ENCODE measurements around the gene ZNF439. TPM values are rescaled to one million over a fixed set of nuclear protein-coding genes. Genes with fewer than 3 reads are reported as not detected.
A peak's percentile ranks its signal among the peaks of the same experiment; 100 is the strongest.
"Not testable (repeated sequence)": the region's sequence is repeated elsewhere in the genome, so short reads cannot be mapped to it uniquely, and the experiment has no call there.

The ZNF439 gene
- total and polyA plus RNA-seq, 3 donors from 2014 or later, result 5.9 to 20.1 (median 17.1) TPM

GRCh38 chr19:11833541-11833940, 15.0 kb upstream of the ZNF439 start:
- Histone ChIP-seq H3K4me1 (no peaks in the 10 kb centered on the region), H3K27ac (no peak overlapping the region), H3K9me3 (no peaks in the 10 kb centered on the region), H3K36me3 (ENCODE audit: low read depth, missing control alignments) (no peaks in the 10 kb centered on the region), H3K27me3 (no peaks in the 10 kb centered on the region), H3K4me3 (no peak overlapping the region)
- 95 to 98% methylated on average over 2 of the region's 2 CpGs for WGBS, 2 donors
- intact Hi-C loops (cut with DNase I; ENCODE audit: low total_unique reads), result no loop called here
- TF ChIP-seq, protein P1, sequence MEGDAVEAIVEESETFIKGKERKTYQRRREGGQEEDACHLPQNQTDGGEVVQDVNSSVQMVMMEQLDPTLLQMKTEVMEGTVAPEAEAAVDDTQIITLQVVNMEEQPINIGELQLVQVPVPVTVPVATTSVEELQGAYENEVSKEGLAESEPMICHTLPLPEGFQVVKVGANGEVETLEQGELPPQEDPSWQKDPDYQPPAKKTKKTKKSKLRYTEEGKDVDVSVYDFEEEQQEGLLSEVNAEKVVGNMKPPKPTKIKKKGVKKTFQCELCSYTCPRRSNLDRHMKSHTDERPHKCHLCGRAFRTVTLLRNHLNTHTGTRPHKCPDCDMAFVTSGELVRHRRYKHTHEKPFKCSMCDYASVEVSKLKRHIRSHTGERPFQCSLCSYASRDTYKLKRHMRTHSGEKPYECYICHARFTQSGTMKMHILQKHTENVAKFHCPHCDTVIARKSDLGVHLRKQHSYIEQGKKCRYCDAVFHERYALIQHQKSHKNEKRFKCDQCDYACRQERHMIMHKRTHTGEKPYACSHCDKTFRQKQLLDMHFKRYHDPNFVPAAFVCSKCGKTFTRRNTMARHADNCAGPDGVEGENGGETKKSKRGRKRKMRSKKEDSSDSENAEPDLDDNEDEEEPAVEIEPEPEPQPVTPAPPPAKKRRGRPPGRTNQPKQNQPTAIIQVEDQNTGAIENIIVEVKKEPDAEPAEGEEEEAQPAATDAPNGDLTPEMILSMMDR (IDR thresholded peaks at IDR 0.05), result no peak
- no peak for TF ChIP-seq POLR2A (IDR thresholded peaks at IDR 0.05)
- no peak for DNase-seq

DNA sequence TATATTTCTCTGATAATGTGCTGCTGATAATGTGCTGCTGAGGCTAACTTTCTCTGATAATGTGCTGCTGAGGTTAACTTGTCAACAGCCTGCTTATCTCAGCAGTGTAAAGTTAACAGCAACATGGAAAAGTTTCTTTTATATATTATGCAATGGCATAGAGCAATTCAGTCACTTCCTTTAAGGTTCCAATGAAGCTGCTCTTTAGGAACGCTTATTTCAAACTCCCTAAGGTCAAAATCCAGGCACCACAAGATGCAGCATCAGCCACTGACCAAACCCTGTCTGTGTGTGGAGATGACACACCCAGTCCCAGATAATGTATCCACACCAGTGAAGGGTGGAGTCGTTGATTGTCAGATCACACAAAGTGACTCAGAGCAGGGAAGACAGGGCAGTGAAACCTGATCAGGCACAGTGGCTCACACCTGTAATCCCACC, 12.9 kb upstream of the ZNF439 start:
- intact Hi-C loops (cut with DNase I; ENCODE audit: low total_unique reads); H3K27me3 ChIP-seq; H3K36me3 ChIP-seq (ENCODE audit: low read depth, missing control alignments); DNase-seq; H3K27ac ChIP-seq; H3K4me3 ChIP-seq; H3K4me1 ChIP-seq; H3K9me3 ChIP-seq: not testable (repeated sequence)
- 67 to 75% methylated on average over 2 of the region's 2 CpGs for WGBS, 2 donors

DNA sequence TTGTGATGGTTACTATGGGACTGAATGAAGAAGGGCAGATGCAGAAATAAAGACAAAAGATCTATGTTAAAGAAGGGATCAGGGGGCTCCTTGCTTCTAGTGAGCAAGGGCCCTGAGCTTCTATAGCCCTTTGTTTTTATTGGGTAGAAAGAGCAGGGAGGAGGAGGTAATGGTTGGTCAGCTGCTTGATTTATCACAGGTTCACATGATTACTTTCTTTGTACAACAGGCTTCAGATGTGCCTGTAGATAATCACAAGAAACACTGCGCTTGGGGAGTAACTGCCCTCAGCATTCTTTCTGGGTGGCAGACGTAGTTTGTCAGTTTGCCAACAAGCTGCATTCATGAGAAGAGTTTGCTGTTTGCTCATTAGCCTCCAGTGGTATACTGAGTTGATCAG, 4.8 kb upstream of the ZNF439 start:
- TF ChIP-seq, protein P1 (IDR thresholded peaks at IDR 0.05), result no peak
- no peak for TF ChIP-seq POLR2A (IDR thresholded peaks at IDR 0.05)
- intact Hi-C loops (cut with DNase I; ENCODE audit: low total_unique reads), result no loop called here
- H3K9me3 ChIP-seq, result no peaks in the 10 kb centered on the region
- H3K36me3 ChIP-seq (ENCODE audit: low read depth, missing control alignments), result no peaks in the 10 kb centered on the region
- no peaks in the 10 kb centered on the region for H3K27me3 ChIP-seq
- H3K4me3 ChIP-seq, result no peak overlapping the region
- H3K4me1 ChIP-seq, result peaks cover 6% of the 10 kb centered on the region
- WGBS, 2 donors, result 36 to 50% methylated on average over 2 of the region's 2 CpGs
- DNase-seq, result peak; percentile 74
- H3K27ac ChIP-seq, result peak overlapping the region; percentile 20 to 38

GRCh38 chr19:11847615-11848014, 911 bp upstream of the ZNF439 start:
- H3K36me3 ChIP-seq (ENCODE audit: low read depth, missing control alignments); DNase-seq; H3K4me3 ChIP-seq; H3K9me3 ChIP-seq; H3K27me3 ChIP-seq; intact Hi-C loops (cut with DNase I; ENCODE audit: low total_unique reads): not testable (repeated sequence)
- 57 to 71% methylated on average over 4 to 6 of the region's 6 CpGs for WGBS, 2 donors
- Histone ChIP-seq H3K4me1 (peaks cover 18% of the 10 kb centered on the region), H3K27ac (peak overlapping the region in 1 of 2 donors; percentile 83)

GRCh38 chr19:11848200-11848593, 329 bp upstream of the ZNF439 start:
- no peaks in the 10 kb centered on the region for H3K9me3 ChIP-seq
- no peaks in the 10 kb centered on the region for H3K36me3 ChIP-seq (ENCODE audit: low read depth, missing control alignments)
- H3K27me3 ChIP-seq, result no peaks in the 10 kb centered on the region
- TF ChIP-seq, protein P1 (IDR thresholded peaks at IDR 0.05), result no peak
- no peak for TF ChIP-seq POLR2A (IDR thresholded peaks at IDR 0.05)
- intact Hi-C loops (cut with DNase I; ENCODE audit: low total_unique reads), result no loop called here
- WGBS, 2 donors, result 21 to 31% methylated on average over 11 of the region's 11 CpGs
- peak overlapping the region in 1 of 2 donors; percentile 83 for H3K27ac ChIP-seq
- peaks cover 18% of the 10 kb centered on the region for H3K4me1 ChIP-seq
- DNase-seq, result no peak
- peak overlapping the region; percentile 63 to 73 for H3K4me3 ChIP-seq

DNA sequence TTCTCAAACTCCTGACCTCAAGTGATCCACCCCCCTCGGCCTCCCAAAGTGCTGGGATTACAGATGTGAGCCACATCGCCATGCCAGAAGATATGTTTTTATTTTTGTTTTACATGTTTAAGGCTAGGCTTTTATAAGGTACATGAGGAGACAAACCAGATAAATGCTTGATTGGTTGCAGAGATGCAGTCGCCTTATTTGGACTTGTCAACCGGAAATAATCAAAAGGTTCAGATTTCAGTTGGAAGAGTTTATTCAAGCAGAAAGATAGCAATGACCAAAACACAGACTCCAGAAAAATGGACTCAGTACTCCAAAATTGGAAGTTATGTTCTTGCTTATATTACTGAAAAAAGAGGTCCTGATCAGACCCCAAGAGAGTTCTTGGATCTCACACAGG, 1.8 kb downstream of the ZNF439 start:
- peaks cover 12% of the 10 kb centered on the region for H3K4me1 ChIP-seq
- intact Hi-C loops (cut with DNase I; ENCODE audit: low total_unique reads); H3K36me3 ChIP-seq (ENCODE audit: low read depth, missing control alignments); H3K9me3 ChIP-seq; DNase-seq; H3K27ac ChIP-seq; H3K27me3 ChIP-seq; H3K4me3 ChIP-seq: not testable (repeated sequence)
- 87 to 89% methylated on average over 4 of the region's 4 CpGs for WGBS, 2 donors
